ENCODE measurements around the gene RALGAPB.

The RALGAPB gene

DNA sequence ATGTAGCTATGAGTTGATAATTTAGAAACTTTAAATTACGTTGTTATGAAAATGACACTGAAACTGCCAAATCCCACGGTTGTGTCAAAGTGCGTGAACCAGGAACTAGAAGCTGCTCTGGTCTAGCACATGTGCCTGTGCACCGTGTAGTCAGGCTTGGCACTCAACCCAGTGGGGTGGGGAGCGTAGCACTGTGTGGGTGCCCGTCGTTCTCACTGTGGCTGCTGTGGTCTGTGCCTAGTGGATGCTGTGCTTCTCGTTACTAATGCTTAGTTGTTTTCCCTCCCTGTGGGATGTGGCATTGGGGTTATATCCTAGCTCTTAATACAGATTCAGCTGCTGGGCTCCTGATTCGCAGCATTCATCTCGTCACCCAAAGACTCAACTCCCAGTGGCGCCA is 62.1 kb downstream of the RALGAPB start:
- H3K27me3 Mint-ChIP-seq, result no peaks in the 10 kb centered on the region
- peak overlapping the region; percentile 79 for H3K27ac Mint-ChIP-seq
- peaks cover 2% of the 10 kb centered on the region for H3K4me1 Mint-ChIP-seq (ENCODE audit: low read depth)
- H3K9me3 Mint-ChIP-seq, result no peaks in the 10 kb centered on the region
- H3K36me3 Mint-ChIP-seq (ENCODE audit: low read depth), result peaks cover 91% of the 10 kb centered on the region
- no peak overlapping the region for H3K4me3 Mint-ChIP-seq
- peak; percentile 46 for DNase-seq

DNA sequence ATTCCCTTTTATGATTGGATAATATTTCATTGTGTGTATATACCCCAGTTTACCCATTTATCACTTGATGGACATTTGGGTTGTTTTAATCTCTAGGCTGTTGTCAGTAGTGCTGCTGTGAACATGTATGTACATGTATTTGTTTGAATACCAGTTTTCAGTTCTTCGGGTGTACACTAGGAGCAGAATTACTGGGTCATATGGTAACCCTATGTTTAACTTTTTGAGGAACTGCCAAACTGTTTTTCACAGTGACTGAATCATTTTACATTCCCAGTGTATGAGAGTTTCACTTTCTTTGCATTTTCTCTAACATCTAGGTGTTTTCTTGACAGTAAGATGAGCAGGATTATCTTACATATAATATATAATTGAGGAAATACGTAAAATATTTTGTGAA is 63.7 kb downstream of the RALGAPB start:
- Mint-ChIP-seq H3K36me3 (ENCODE audit: low read depth) (peaks cover 90% of the 10 kb centered on the region), H3K4me1 (ENCODE audit: low read depth) (peaks cover 2% of the 10 kb centered on the region), H3K4me3 (no peak overlapping the region), H3K27ac (no peak overlapping the region), H3K27me3 (no peaks in the 10 kb centered on the region), H3K9me3 (no peaks in the 10 kb centered on the region)
- DNase-seq, result no peak

DNA sequence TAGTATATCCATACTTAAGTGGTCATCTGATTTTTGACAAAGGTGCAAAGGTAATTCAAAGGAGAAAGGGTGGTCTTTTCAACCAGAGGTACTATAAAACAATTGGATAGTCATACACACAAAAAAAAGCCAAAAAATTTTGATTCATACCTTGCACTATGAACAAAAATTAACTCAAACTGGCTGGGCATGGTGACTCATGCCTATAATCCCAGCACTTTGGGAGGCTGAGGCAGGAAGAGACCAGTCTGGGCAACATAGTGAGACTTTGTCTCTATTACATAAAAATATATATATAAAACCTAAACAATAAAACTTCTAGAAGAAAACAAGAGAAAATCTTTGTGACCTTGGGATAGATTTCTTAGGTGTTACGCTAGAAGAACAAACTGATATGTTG is 64.5 kb downstream of the RALGAPB start:
- H3K4me1 Mint-ChIP-seq (ENCODE audit: low read depth), result peaks cover 2% of the 10 kb centered on the region
- H3K27ac Mint-ChIP-seq, result no peak overlapping the region
- H3K36me3 Mint-ChIP-seq (ENCODE audit: low read depth), result peaks cover 90% of the 10 kb centered on the region
- no peak overlapping the region for H3K4me3 Mint-ChIP-seq
- no peaks in the 10 kb centered on the region for H3K9me3 Mint-ChIP-seq
- H3K27me3 Mint-ChIP-seq, result no peaks in the 10 kb centered on the region
- DNase-seq, result no peak

DNA sequence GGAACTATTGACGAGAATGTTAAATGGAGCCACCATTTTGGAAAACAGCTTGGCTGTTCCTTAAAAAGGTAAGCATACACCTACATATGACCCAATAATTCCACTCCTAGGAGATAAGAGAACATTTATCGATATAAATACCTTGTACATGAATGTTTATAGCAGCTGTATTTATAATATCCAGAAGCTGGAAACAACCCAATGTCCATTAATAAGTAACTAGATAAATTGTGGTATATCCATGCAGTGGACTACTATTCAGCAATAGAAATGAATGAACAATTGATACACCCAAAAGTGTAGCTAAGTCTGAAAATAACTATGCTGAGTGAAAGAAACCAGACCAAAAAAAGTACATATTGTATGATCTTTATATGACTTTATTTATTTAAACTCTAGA is 66.1 kb downstream of the RALGAPB start:
- no peak for DNase-seq
- Mint-ChIP-seq H3K36me3 (ENCODE audit: low read depth) (peaks cover 92% of the 10 kb centered on the region), H3K27ac (no peak overlapping the region)

DNA sequence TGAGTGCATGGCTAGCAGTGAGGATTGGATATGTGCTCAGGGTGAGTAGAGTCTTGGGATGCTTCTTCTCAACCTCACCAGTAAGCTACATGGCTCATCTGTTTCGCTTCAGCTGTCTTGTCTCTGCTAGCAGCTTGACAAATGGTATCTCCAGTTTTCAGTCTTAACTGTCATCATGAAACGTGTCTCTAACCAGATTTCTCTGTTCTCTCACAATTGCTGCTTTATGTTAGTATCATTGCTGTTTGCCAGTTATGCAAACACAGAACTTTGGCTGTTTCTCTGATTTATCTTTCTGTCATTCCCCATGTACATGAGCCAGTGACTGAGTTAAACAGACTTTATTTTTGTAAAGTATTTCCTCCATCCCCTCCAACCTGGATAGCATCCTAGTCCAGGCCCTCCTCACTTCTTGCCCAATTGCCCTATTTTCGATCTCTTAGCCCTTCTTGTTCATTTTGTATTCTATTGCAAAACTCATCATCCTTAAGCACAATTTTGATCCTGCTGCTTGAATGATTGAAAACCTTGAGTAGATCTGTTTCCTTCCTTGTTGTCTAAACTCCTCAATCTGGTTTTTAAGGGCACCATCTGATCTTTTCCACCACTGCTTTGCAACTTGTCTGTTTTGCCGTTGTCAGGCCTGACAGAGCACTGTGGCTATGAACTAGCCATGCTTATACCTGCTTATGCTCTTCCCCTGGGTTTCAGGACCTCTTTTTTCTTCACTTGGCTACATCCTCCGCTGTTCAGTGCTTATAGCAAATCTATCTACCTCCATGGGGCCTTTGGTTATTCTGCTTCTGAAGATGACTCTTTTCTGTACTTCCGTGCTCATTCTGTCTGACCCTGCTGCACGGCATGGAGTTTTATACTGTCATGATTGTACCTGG is 70.6 kb downstream of the RALGAPB start:
- Mint-ChIP-seq H3K27ac (no peak overlapping the region), H3K9me3 (no peaks in the 10 kb centered on the region), H3K4me3 (no peak overlapping the region), H3K27me3 (no peaks in the 10 kb centered on the region), H3K4me1 (ENCODE audit: low read depth) (peaks cover 10% of the 10 kb centered on the region), H3K36me3 (ENCODE audit: low read depth) (peaks cover 92% of the 10 kb centered on the region)
- DNase-seq, result no peak

More for the DNA sequence above, 66.1 kb downstream of the RALGAPB start:
- Mint-ChIP-seq H3K4me1 (ENCODE audit: low read depth) (peaks cover 2% of the 10 kb centered on the region), H3K4me3 (no peak overlapping the region), H3K27me3 (no peaks in the 10 kb centered on the region), H3K9me3 (no peaks in the 10 kb centered on the region)

DNA sequence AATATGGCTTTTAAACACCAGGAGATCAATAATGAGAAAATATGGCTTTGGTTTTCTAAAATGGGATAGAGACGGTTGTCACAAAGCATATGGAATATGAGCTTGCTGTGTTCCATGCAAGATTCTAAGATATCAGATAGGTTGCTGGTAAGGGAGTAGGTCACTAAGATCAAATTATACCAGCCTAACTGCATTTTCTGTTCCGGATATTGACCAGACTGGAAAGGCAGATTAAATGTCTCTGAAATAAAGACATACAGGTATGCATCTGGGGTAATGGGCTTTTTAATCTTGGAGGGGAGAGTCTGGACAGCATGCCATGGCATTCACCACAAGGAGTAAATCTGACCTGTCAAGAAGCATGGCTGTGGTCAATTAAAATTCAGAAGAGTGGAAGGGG is 73.1 kb downstream of the RALGAPB start:
- H3K27ac Mint-ChIP-seq, result no peak overlapping the region
- H3K4me3 Mint-ChIP-seq, result no peak overlapping the region
- DNase-seq, result no peak
- H3K36me3 Mint-ChIP-seq (ENCODE audit: low read depth), result peaks cover 84% of the 10 kb centered on the region
- H3K27me3 Mint-ChIP-seq, result no peaks in the 10 kb centered on the region
- H3K9me3 Mint-ChIP-seq, result no peaks in the 10 kb centered on the region
- H3K4me1 Mint-ChIP-seq (ENCODE audit: low read depth), result peaks cover 10% of the 10 kb centered on the region

DNA sequence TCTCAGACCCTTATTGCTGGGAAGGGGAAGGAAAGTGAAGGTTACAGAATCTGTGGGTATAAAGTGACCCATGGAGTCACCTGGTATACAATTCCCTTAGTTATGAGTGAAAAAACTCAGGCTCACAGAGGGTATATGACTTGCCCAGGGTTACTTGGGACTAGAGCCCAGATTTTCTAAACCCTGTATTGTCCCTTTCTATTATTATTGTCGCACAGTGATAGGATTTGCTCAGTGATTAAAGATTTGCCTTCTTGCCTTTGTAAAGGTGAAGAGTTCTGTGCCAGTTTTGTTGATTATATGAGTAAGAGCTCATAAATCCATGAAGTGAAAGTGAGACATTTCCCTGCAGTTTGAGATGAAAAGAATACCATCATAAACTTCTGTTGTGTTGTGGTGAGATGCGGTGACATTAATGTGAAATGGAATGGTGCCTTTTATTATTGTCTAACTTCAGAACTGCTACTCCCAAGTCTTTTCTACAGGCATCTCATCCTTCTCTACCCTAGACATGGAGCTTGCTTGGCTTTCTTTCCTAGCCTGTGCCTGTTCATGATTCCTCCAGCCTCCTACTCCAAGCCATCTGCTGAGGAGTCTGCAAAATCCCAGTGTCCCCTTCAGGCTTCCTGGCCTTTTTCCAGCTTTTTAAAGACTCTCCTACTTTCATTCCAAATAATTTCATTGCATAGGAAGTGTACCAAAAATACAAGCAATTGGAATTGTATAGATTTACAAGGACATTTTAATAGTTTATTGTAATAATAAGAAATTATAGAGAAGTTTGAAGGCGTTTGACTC is 74.8 kb downstream of the RALGAPB start:
- peaks cover 68% of the 10 kb centered on the region for H3K36me3 Mint-ChIP-seq (ENCODE audit: low read depth)
- DNase-seq, result no peak
- no peaks in the 10 kb centered on the region for H3K27me3 Mint-ChIP-seq
- H3K9me3 Mint-ChIP-seq, result no peaks in the 10 kb centered on the region
- H3K4me3 Mint-ChIP-seq, result no peak overlapping the region
- peaks cover 10% of the 10 kb centered on the region for H3K4me1 Mint-ChIP-seq (ENCODE audit: low read depth)
- peak overlapping the region; percentile 17 for H3K27ac Mint-ChIP-seq

DNA sequence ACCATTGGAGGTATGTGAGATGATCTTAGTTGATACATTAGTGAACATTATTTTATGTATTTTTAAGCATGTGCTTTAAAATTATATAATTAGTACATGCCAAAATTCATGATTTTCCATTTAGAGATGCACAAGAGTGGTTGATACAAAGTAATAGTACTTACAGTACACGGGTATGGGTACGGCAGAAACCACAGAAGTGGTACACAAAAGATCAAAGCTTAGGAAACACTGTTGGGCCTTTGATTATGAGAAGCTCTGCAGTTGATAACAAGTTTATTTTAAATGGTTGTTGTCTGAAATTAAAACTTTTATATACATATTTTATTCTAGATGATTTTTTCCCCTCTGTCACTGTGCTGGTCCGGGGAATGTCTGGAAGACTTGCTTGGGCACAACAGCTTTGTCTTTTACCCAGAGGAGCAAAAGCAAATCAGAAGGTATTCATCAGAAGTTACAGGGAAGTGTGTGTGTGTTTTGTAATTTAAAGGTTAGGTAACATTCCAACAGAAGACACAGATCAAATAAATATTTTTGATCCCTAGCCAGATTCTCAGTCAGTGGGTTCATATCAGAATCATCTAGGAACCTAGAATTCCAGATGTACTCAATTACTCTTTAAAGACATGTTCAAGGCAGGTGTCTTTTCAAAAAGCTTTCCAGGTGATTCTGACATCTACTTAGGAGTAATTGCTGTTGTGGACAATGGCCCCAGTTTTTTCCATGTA is 75.9 kb downstream of the RALGAPB start:
- Mint-ChIP-seq H3K4me1 (ENCODE audit: low read depth) (peaks cover 10% of the 10 kb centered on the region), H3K27me3 (no peaks in the 10 kb centered on the region), H3K9me3 (no peaks in the 10 kb centered on the region), H3K36me3 (ENCODE audit: low read depth) (peaks cover 58% of the 10 kb centered on the region), H3K27ac (no peak overlapping the region), H3K4me3 (no peak overlapping the region)
- DNase-seq, result no peak

DNA sequence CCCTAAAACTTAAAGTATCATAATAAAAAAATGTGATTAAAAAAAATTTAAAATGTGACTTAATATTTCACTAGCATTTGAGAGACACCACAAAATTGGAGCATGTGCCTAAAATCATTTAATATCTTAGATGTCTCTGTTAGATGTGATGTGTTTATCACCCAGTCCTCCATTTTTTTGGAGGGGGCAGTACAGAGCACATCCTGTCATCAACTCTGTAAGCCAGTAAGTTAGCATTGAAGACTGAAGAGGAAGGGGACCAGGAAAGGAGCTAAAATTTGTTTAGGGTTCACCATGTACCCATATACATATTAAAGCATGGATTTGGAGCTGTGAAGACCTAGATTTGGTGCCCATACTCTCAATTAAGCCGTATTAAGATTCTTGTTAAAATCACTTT is 77.6 kb downstream of the RALGAPB start:
- no peaks in the 10 kb centered on the region for H3K9me3 Mint-ChIP-seq
- H3K27me3 Mint-ChIP-seq, result no peaks in the 10 kb centered on the region
- peaks cover 10% of the 10 kb centered on the region for H3K4me1 Mint-ChIP-seq (ENCODE audit: low read depth)
- no peak for DNase-seq
- no peak overlapping the region for H3K4me3 Mint-ChIP-seq
- peaks cover 43% of the 10 kb centered on the region for H3K36me3 Mint-ChIP-seq (ENCODE audit: low read depth)
- no peak overlapping the region for H3K27ac Mint-ChIP-seq

DNA sequence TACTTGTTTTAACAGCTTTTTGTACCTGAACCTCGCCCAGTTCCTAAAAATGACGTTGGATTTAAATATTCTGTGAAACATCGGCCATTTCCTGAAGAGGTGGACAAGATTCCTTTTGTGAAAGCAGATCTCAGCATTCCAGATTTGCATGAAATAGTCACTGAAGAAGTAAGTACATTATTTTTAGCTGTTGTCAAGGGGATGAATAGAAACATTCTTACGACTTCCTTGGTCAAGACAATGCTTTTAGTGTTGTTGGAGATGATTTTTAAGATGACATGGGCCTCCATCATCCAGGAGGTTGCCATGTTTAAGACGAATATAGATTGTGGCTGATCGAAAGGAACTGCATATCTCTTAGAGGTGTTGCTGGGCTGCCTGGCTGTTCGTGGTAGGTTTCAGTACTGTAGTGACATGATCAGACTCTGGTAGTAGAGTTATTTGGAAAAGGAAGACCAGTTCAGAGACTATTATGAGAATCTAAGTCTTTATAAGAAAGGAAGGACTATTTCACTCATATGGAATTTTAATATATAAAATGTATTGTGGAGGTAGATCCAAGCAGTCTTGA is 78.5 kb downstream of the RALGAPB start:
- peaks cover 40% of the 10 kb centered on the region for H3K36me3 Mint-ChIP-seq (ENCODE audit: low read depth)
- DNase-seq, result no peak
- no peak overlapping the region for H3K4me3 Mint-ChIP-seq
- peaks cover 10% of the 10 kb centered on the region for H3K4me1 Mint-ChIP-seq (ENCODE audit: low read depth)
- no peak overlapping the region for H3K27ac Mint-ChIP-seq
- H3K9me3 Mint-ChIP-seq, result no peaks in the 10 kb centered on the region
- H3K27me3 Mint-ChIP-seq, result no peaks in the 10 kb centered on the region

DNA sequence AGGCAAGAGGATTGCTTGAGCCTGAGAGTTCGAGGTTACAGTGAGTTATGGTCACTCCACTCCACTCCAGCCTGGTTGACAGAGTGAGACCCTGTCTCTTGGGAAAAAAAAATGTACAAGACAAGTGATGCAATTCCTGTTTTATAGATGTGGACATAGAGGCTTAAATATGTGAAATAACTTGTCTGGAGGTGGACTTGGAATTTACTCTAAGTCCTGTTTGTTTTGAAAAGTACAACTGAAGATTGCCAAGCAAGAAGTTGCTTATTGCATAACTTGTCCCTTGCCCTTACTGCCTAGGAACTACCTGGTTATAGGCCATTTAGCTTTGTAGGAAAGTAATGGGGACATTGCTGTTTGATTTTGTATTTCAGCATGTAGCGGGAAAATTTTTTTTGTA is 82.3 kb downstream of the RALGAPB start:
- DNase-seq, result no peak
- Mint-ChIP-seq H3K36me3 (ENCODE audit: low read depth) (peaks cover 39% of the 10 kb centered on the region), H3K27me3 (no peaks in the 10 kb centered on the region), H3K9me3 (no peaks in the 10 kb centered on the region), H3K27ac (no peak overlapping the region), H3K4me3 (no peak overlapping the region), H3K4me1 (ENCODE audit: low read depth) (no peaks in the 10 kb centered on the region)

DNA sequence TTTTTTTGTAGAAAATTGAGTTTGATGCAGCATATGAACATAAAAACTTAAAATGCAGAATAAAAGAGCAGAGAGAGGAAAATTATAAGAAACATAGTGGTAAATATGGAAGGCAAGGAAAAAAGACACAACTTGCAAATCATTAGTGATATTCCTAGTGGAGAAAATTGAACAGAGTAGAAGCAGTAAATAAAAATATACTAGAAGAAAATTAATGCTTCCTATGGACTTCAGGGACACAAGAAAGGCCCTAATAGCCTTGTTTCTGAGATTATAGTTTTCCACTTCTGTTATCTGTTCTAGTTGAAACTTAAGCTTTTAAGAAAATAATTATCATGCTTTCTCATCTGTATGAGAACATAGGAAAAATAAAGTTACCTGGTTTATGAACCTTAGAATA is 82.8 kb downstream of the RALGAPB start:
- no peak overlapping the region for H3K27ac Mint-ChIP-seq
- H3K36me3 Mint-ChIP-seq (ENCODE audit: low read depth), result peaks cover 43% of the 10 kb centered on the region
- no peaks in the 10 kb centered on the region for H3K4me1 Mint-ChIP-seq (ENCODE audit: low read depth)
- no peaks in the 10 kb centered on the region for H3K27me3 Mint-ChIP-seq
- no peak overlapping the region for H3K4me3 Mint-ChIP-seq
- H3K9me3 Mint-ChIP-seq, result no peaks in the 10 kb centered on the region
- no peak for DNase-seq

DNA sequence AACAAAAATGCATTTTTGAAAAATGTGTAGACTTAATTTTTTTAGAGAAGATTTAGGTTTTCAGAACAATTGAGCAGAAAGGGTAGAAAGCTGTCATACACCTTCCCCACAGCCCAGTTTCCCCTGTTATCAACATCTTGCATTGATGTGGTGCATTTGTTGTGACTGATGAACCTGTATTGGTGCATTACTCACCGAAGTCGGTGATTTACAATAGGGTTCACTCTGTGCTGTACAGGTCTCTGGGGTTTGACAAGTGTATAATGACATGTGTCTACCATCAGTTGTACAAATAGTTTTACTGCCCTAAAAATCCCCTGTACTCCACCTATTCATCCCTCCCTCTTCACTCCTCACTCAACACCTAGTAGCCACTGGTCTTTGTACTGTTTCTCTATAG is 84.5 kb downstream of the RALGAPB start:
- Mint-ChIP-seq H3K27ac (no peak overlapping the region), H3K9me3 (no peaks in the 10 kb centered on the region), H3K36me3 (ENCODE audit: low read depth) (peaks cover 56% of the 10 kb centered on the region), H3K4me1 (ENCODE audit: low read depth) (no peaks in the 10 kb centered on the region), H3K4me3 (no peak overlapping the region), H3K27me3 (no peaks in the 10 kb centered on the region)
- no peak for DNase-seq

DNA sequence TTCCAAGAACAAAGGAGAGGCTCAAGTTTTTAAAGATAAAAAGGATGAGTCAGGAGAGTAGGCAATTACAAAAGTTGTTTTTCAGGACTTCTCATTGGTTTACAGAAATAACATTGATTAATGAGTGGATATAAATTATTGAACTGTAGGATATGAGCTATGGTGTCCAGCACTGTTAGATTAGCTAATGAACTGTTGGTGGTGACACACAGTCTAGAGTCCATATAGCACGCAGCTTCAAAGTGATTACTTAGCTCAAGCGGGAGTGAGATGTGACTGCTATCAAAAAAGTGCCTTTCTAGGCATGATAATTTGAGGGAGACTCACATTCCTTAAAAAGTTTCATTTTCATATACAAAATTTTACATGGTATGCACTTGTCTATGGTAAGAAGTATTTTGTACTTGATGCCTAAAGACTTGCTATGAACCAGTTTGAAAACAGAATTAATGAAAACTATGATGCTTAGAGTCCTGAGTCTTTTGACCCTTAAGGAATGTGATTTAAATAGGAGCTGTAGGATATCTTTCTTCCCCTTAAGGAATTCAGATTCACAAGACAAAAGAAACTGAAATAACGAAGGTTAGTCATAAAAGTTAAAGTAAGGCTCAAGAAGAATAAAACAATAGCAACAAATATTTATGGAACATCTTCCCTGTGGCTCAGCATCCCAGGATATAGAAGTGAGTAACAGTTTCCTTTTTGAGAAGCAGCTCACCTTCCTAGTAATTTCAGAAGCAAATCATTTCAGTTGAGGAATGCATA is 86.1 kb downstream of the RALGAPB start:
- Mint-ChIP-seq H3K4me3 (no peak overlapping the region), H3K36me3 (ENCODE audit: low read depth) (peaks cover 67% of the 10 kb centered on the region), H3K9me3 (no peaks in the 10 kb centered on the region), H3K4me1 (ENCODE audit: low read depth) (no peaks in the 10 kb centered on the region), H3K27me3 (no peaks in the 10 kb centered on the region), H3K27ac (no peak overlapping the region)
- no peak for DNase-seq
